PC-9 (cell line): ENCODE data around the gene RORB. TPM values are rescaled to one million over a fixed set of nuclear protein-coding genes. Genes with fewer than 3 reads are reported as not detected.

Experiments used
- BruUV-seq: library from RNA; stranded (reverse); fragments of 400-500 nt; replicated peaks from 2 replicates; lab custom pipeline; 2021; lab: Mats Ljungman, UMichigan
- CTCF ChIA-PET: fragments of 300-600 bp; sonication (Branson Sonifier 250); formaldehyde crosslinking; loops from one replicate; lab custom pipeline; 2022; ENCODE audit warnings: antibody characterized with exemption; lab: Charles Lee
- POLR2A ChIA-PET: fragments of 300-600 bp; sonication (Branson Sonifier 250); formaldehyde crosslinking; loops from one replicate; lab custom pipeline; 2022; ENCODE audit warnings: antibody characterized with exemption; ENCODE audit not compliant: unreplicated experiment; lab: Charles Lee
- DNase-seq, 2 experiments: peaks; one replicate each; pipeline versions ENCODE4 v3.0.0 to v3.0.0-alpha.2; 2015 to 2022; ENCODE audit warnings: mixed read lengths in 1 of 2
- H2AFZ ChIP-seq: fragments of 200-600 bp; sonication (generic); 2 replicates; pipeline ENCODE4 v1.8.1; 2017; ENCODE audit warnings: antibody characterized with exemption
- H3F3A ChIP-seq: fragments of 200-600 bp; sonication (generic); 2 replicates; pipeline ENCODE4 v1.8.1; 2017; ENCODE audit warnings: antibody characterized with exemption, mild to moderate bottlenecking, low read depth; ENCODE audit not compliant: insufficient read depth
- H3K27ac ChIP-seq: fragments of 200-600 bp; sonication (generic); 2 replicates; pipeline ENCODE4 v1.6.1; 2016; ENCODE audit warnings: mixed run types
- H3K27me3 ChIP-seq: fragments of 200-600 bp; sonication (generic); 2 replicates; pipeline ENCODE4 v1.6.1; 2016; ENCODE audit warnings: low read depth, mixed run types; ENCODE audit not compliant: insufficient read depth
- H3K36me3 ChIP-seq: fragments of 200-600 bp; sonication (generic); 2 replicates; pipeline ENCODE4 v1.6.1; 2016; ENCODE audit warnings: low read depth, mixed run types
- H3K4me1 ChIP-seq: fragments of 200-600 bp; sonication (generic); replicated peaks from 2 replicates; pipeline ENCODE4 v1.6.1; 2016; ENCODE audit warnings: mixed run types; ENCODE audit not compliant: insufficient read depth
- H3K4me2 ChIP-seq: fragments of 200-600 bp; sonication (generic); 2 replicates; pipeline ENCODE4 v1.6.1; 2017; ENCODE audit warnings: mixed run types
- H3K4me3 ChIP-seq: fragments of 200-600 bp; sonication (generic); 2 replicates; pipeline ENCODE4 v1.6.1; 2016; ENCODE audit warnings: mixed run types
- H3K79me2 ChIP-seq: fragments of 200-600 bp; sonication (generic); 2 replicates; pipeline ENCODE4 v1.6.1; 2017; ENCODE audit warnings: low read depth, mixed run types
- H3K9me2 ChIP-seq: fragments of 200-600 bp; sonication (generic); 2 replicates; pipeline ENCODE4 v1.8.1; 2017; ENCODE audit warnings: mild to moderate bottlenecking; ENCODE audit not compliant: insufficient read depth
- H3K9me3 ChIP-seq: fragments of 200-600 bp; sonication (generic); 2 replicates; pipeline ENCODE4 v1.8.1; 2016; ENCODE audit warnings: low read depth; ENCODE audit not compliant: insufficient read depth
- H4K20me1 ChIP-seq: fragments of 200-600 bp; sonication (generic); 2 replicates; pipeline ENCODE4 v1.8.1; 2017; ENCODE audit not compliant: insufficient read depth
- CTCF ChIP-seq: fragments of 200-600 bp; sonication (generic); conservative IDR thresholded peaks from 2 replicates; pipeline ENCODE4 v1.6.1; 2017; ENCODE audit warnings: mixed run types, antibody characterized with exemption, mild to moderate bottlenecking, moderate library complexity
- EZH2 ChIP-seq: fragments of 200-600 bp; sonication (generic); IDR thresholded peaks from 2 replicates; pipeline ENCODE4 v1.8.0; 2017; ENCODE audit warnings: antibody characterized with exemption, low read depth
- intact Hi-C: fragments of 100-400 bp; cut with micrococcal nuclease; formaldehyde crosslinking; loops from one replicate; pipeline ENCODE4 v1.10.0; 2022; ENCODE audit not compliant: unreplicated experiment
- total RNA-seq: library from RNA; stranded (reverse); gene quantifications from 2 replicates; pipeline ENCODE4 v1.2.3, GENCODE V29; 2021

RORB gene
- total RNA-seq, 1 experiment from 2014 or later, result 0.07 TPM

GRCh38 chr9:74498621-74499095, 1.5 kb downstream of the RORB start:
- H3K4me3 ChIP-seq, result no peak overlapping the region

GRCh38 chr9:74499111-74499601, 2.0 kb downstream of the RORB start:
- peaks cover 6% of the 10 kb centered on the region; the same call in 1 of the 2 replicates for H3K27me3 ChIP-seq
- no peaks in the 10 kb centered on the region for H3K4me1 ChIP-seq
- DNase-seq, result no peak
- no peaks in the 10 kb centered on the region for H3K79me2 ChIP-seq
- CTCF ChIA-PET, result no interaction called here
- no peak overlapping the region for H3K27ac ChIP-seq
- H4K20me1 ChIP-seq, result no peaks in the 10 kb centered on the region
- H2AFZ ChIP-seq, result no peak overlapping the region
- BruUV-seq, result no TSS peak
- no peaks in the 10 kb centered on the region for H3K9me2 ChIP-seq
- H3K9me3 ChIP-seq, result no peaks in the 10 kb centered on the region
- POLR2A ChIA-PET, result no interaction called here
- no peak overlapping the region for H3K4me3 ChIP-seq
- no peaks in the 10 kb centered on the region for H3K36me3 ChIP-seq
- H3F3A ChIP-seq, result no peaks in the 10 kb centered on the region
- no peak overlapping the region for H3K4me2 ChIP-seq
- TF ChIP-seq CTCF (no peak), EZH2 (no peak)
- intact Hi-C loops, result no loop called here

More at GRCh38 chr9:74498621-74499095, 1.5 kb downstream of the RORB start:
- no peak overlapping the region for H3K4me2 ChIP-seq
- no peaks in the 10 kb centered on the region for H3K36me3 ChIP-seq
- no peaks in the 10 kb centered on the region for H4K20me1 ChIP-seq
- H3K4me1 ChIP-seq, result no peaks in the 10 kb centered on the region
- no peaks in the 10 kb centered on the region for H3K79me2 ChIP-seq
- no peak for DNase-seq
- H3K9me3 ChIP-seq, result no peaks in the 10 kb centered on the region
- intact Hi-C loops, result no loop called here
- peaks cover 6% of the 10 kb centered on the region; the same call in 1 of the 2 replicates for H3K27me3 ChIP-seq
- BruUV-seq, result no TSS peak
- no peaks in the 10 kb centered on the region for H3F3A ChIP-seq
- CTCF ChIA-PET, result no interaction called here
- no peak overlapping the region for H3K27ac ChIP-seq
- POLR2A ChIA-PET, result no interaction called here
- no peak overlapping the region for H2AFZ ChIP-seq
- TF ChIP-seq CTCF, result no peak
- no peak for TF ChIP-seq EZH2
- no peaks in the 10 kb centered on the region for H3K9me2 ChIP-seq

GRCh38 chr9:74499770-74500583, 2.8 kb downstream of the RORB start:
- no peaks in the 10 kb centered on the region for H3K9me3 ChIP-seq
- no peak overlapping the region for H2AFZ ChIP-seq
- no peak overlapping the region for H3K4me2 ChIP-seq
- no peaks in the 10 kb centered on the region for H3F3A ChIP-seq
- ChIA-PET CTCF (no interaction called here), POLR2A (no interaction called here)
- H3K4me1 ChIP-seq, result no peaks in the 10 kb centered on the region
- TF ChIP-seq EZH2, result no peak
- no peak for TF ChIP-seq CTCF
- no peak overlapping the region for H3K4me3 ChIP-seq
- no peak for DNase-seq
- H3K36me3 ChIP-seq, result no peaks in the 10 kb centered on the region
- H3K27me3 ChIP-seq, result peaks cover 6% of the 10 kb centered on the region; the same call in 1 of the 2 replicates
- no peak overlapping the region for H3K27ac ChIP-seq
- intact Hi-C loops, result no loop called here
- H3K9me2 ChIP-seq, result no peaks in the 10 kb centered on the region
- H4K20me1 ChIP-seq, result no peaks in the 10 kb centered on the region
- no TSS peak for BruUV-seq
- H3K79me2 ChIP-seq, result no peaks in the 10 kb centered on the region
